Subcutaneous abdominal adipose tissue (tissue), 5 donors: ENCODE measurements around the gene ATRN.
"Not testable (repeated sequence)": the region's sequence is repeated elsewhere in the genome, so short reads cannot be mapped to it uniquely, and the experiment has no call there.

Experiments
- H3K27ac ChIP-seq: one replicate; pipeline ENCODE4 v1.7.0; 2013; ENCODE audit warnings: low read depth, mild to moderate bottlenecking, inconsistent platforms, low read length, moderate library complexity
- H3K27me3 ChIP-seq, 5 donors: one replicate each; pipeline ENCODE4 v1.7.0; 2013; ENCODE audit warnings: low read length in 5 of 5, inconsistent platforms in 1 of 5; ENCODE audit not compliant: control insufficient read depth in 5 of 5, insufficient read depth in 4 of 5
- H3K36me3 ChIP-seq, 5 donors: one replicate each; pipeline ENCODE4 v1.7.0; 2013; ENCODE audit warnings: low read length in 5 of 5; ENCODE audit not compliant: control insufficient read depth in 5 of 5, insufficient read depth in 5 of 5
- H3K4me1 ChIP-seq, 5 donors: one replicate each; pipeline ENCODE4 v1.7.0; 2013; ENCODE audit warnings: low read length in 5 of 5, mild to moderate bottlenecking in 3 of 5, moderate library complexity in 1 of 5; ENCODE audit not compliant: control insufficient read depth in 5 of 5, insufficient read depth in 5 of 5
- H3K4me3 ChIP-seq, 5 donors: one replicate each; pipeline ENCODE4 v1.7.0; 2013; ENCODE audit warnings: low read length in 5 of 5, low read depth in 1 of 5
- H3K9ac ChIP-seq, 5 donors: one replicate each; pipeline ENCODE4 v1.7.0; 2013; ENCODE audit warnings: low read length in 5 of 5, mild to moderate bottlenecking in 4 of 5, moderate library complexity in 3 of 5
- H3K9me3 ChIP-seq, 5 donors: one replicate each; pipeline ENCODE4 v1.7.0; 2013; ENCODE audit warnings: low read length in 5 of 5; ENCODE audit not compliant: control insufficient read depth in 5 of 5
- donor health status: healthy.
- donor health status: healthy.
- donor health status: healthy.
- donor health status: healthy.
- donor health status: healthy.

Gene ATRN

GRCh38 chr20:3470627-3471396 lies at the start of gene ATRN:
Gene ATRN (plus strand): TSS chr20:3471018. CDS start chr20:3471108, 90 bp downstream.
- Histone ChIP-seq H3K27me3 (no peaks in the 10 kb centered on the region), H3K4me3 (peak within 1 kb of the TSS; percentile 84 to 95 (median 91)), H3K4me1 (peaks cover 9 to 39% (median 35%) of the 10 kb centered on the region in 5 donors), H3K27ac (peak within 1 kb of the TSS; percentile 78), H3K36me3 (no peaks in the 10 kb centered on the region), H3K9me3 (no peaks in the 10 kb centered on the region), H3K9ac (peak within 1 kb of the TSS; percentile 84 to 97 (median 92))

- no peaks in the 10 kb centered on the region for H3K27me3 ChIP-seq
- H3K27ac ChIP-seq, result no peak overlapping the region
- no peak overlapping the region for H3K4me3 ChIP-seq
- H3K9ac ChIP-seq, result no peak overlapping the region
- no peaks in the 10 kb centered on the region for H3K36me3 ChIP-seq
- peaks cover 0 to 2% (median 0%) of the 10 kb centered on the region in 5 donors for H3K4me1 ChIP-seq
- no peaks in the 10 kb centered on the region for H3K9me3 ChIP-seq
These were observed 48.8 kb upstream of the ATRN start for GRCh38 chr20:3421985-3422384.

GRCh38 chr20:3423126-3423525 lies 47.7 kb upstream of the ATRN start:
- Histone ChIP-seq H3K4me1 (peaks cover 0 to 2% (median 0%) of the 10 kb centered on the region in 5 donors), H3K36me3 (no peaks in the 10 kb centered on the region), H3K9ac (no peak overlapping the region), H3K27me3 (no peaks in the 10 kb centered on the region), H3K27ac (no peak overlapping the region), H3K9me3 (no peaks in the 10 kb centered on the region), H3K4me3 (no peak overlapping the region)

- not testable (repeated sequence) for H3K9me3 ChIP-seq, H3K4me1 ChIP-seq, H3K36me3 ChIP-seq, H3K27me3 ChIP-seq, H3K9ac ChIP-seq, H3K27ac ChIP-seq, H3K4me3 ChIP-seq
These were observed 44.1 kb upstream of the ATRN start for GRCh38 chr20:3426766-3427165.

DNA sequence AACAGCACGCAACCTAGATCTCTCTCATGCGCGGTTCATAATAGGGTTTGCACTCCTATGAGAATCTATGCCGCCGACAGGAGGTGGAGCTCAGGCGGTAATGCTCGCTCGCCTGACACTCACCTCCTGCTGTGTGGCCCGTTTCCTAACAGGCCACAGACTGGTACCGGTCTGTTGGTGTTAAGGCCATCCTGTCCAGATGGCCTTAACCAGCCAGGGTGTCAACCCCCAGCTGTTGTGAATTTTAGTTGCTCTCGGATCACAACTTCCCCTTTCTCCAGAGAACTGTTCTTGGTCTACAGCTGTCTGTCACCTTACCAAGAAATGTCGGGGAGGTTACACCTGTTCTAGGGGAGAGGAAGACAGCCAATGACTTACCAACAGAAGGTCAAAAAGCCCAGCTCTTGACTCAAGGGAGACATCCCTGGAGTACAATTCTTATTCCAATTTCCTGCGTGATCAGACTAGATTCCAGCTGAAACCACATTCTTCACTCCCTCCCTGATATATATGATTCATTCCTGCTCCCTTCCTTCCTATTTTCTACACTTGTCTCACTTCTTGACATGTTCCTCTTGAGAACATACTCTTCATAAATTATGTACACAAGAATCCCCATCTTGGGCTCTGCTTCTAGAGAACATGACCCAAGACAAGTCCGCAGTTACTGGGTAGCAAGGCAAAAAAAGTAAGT lies 40.3 kb upstream of the ATRN start:
- no peaks in the 10 kb centered on the region for H3K9me3 ChIP-seq
- no peaks in the 10 kb centered on the region for H3K36me3 ChIP-seq
- H3K4me3 ChIP-seq, result no peak overlapping the region
- no peaks in the 10 kb centered on the region for H3K27me3 ChIP-seq
- no peak overlapping the region for H3K9ac ChIP-seq
- no peaks in the 10 kb centered on the region for H3K4me1 ChIP-seq
- H3K27ac ChIP-seq, result no peak overlapping the region

DNA sequence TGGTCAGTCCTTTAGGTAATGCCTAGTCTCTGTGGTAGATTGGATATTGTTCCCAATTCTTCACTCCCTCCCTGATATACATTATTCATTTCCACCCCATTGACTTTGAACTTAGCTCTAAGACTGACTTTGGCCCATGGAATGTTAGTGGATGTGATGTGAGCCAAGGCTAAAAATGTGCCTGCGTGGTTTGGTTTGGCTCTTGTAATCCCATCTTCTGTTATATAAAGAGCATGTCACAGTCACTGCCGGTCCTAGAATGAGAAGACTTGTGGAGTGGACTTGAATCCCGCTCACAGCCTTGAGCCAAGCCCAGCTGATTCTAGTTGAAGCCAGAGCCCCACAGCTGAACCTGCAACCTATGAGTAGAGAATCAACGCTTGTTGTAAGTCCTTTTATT lies 39.7 kb upstream of the ATRN start:
- no peaks in the 10 kb centered on the region for H3K27me3 ChIP-seq
- no peaks in the 10 kb centered on the region for H3K36me3 ChIP-seq
- H3K4me3 ChIP-seq, result no peak overlapping the region
- no peak overlapping the region for H3K27ac ChIP-seq
- no peaks in the 10 kb centered on the region for H3K4me1 ChIP-seq
- no peaks in the 10 kb centered on the region for H3K9me3 ChIP-seq
- H3K9ac ChIP-seq, result no peak overlapping the region

DNA sequence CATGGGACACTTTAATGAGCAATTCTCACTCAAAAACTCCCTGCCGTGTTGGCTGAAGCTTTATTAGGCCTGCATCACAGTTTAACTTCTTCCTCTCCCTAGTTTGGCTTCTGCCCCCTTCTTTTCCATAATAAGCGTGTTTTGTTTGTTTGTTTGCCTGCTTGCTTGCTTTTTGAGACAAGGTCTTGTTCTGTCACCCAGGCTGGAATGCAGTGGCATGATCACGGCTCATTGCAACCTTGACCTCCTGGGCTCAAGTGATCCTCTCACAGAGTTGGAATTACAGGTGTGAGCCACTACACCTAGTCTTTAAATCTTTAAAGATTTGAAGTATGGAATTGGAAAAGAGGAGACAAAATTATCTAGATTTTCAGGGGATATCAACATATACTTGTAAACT lies 38.0 kb upstream of the ATRN start:
- no peaks in the 10 kb centered on the region for H3K4me1 ChIP-seq
- no peaks in the 10 kb centered on the region for H3K9me3 ChIP-seq
- H3K27ac ChIP-seq, result no peak overlapping the region
- no peaks in the 10 kb centered on the region for H3K27me3 ChIP-seq
- no peak overlapping the region for H3K4me3 ChIP-seq
- H3K36me3 ChIP-seq, result no peaks in the 10 kb centered on the region
- H3K9ac ChIP-seq, result no peak overlapping the region

- no peak overlapping the region for H3K27ac ChIP-seq
- H3K4me1 ChIP-seq, result no peaks in the 10 kb centered on the region
- H3K9me3 ChIP-seq, result no peaks in the 10 kb centered on the region
- no peaks in the 10 kb centered on the region for H3K36me3 ChIP-seq
- H3K4me3 ChIP-seq, result no peak overlapping the region
- H3K27me3 ChIP-seq, result no peaks in the 10 kb centered on the region
- no peak overlapping the region for H3K9ac ChIP-seq
These were observed 37.1 kb upstream of the ATRN start for GRCh38 chr20:3433744-3434143.

DNA sequence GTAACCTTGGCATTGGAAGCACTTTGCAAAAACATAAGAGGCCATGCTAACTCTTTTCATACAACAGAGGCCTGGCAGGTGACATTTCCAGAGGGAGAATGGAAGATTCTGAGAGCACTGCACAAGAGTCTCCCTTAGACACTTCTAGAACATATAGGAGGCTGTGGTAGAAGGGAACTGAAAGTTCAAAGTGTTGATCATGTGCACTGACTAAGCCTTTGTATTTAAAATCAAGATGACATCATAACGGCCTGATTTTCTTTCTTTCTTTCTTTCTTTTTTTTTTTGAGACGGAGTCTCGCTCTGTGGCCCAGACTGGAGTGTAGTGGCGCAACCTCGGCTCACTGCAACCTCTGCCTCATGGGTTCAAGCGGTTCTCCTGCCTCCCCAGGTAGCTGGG lies 36.6 kb upstream of the ATRN start:
- H3K9ac ChIP-seq, result no peak overlapping the region
- H3K27ac ChIP-seq, result no peak overlapping the region
- H3K36me3 ChIP-seq, result no peaks in the 10 kb centered on the region
- no peaks in the 10 kb centered on the region for H3K4me1 ChIP-seq
- no peak overlapping the region for H3K4me3 ChIP-seq
- no peaks in the 10 kb centered on the region for H3K9me3 ChIP-seq
- H3K27me3 ChIP-seq, result no peaks in the 10 kb centered on the region

DNA sequence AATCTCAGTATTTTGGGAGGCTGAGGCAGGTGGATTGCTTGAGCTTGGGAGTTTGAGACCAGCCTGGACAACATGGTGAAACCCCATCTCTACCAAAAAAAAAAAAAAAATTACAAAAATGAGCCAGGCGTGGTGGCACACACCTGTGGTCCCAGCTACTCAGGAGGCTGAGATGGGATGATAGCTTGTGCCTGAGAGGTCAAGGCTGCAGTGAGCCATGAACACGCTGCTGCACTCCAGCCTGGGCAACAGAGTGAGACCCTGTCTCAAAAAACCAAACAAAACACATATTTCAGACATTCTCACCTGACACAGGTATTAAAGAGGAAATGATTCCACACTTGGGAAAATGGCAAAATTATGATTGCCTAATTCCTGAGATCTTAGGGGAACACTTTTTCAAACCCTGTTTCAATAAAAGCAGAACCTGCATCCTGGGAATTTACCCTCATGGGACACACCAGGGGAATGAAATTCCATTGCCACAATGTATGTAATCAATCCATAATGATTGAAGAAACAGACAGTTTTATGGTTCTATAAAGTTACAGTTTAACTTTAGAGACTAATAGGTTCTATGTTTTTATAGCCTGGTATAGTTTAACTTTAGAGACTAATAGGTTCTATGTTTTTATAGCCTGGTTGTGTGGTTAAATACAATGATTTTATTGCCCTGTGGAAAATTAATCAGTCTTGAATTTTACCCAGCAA lies 33.8 kb upstream of the ATRN start:
- Histone ChIP-seq H3K4me3 (no peak overlapping the region), H3K27me3 (no peaks in the 10 kb centered on the region), H3K27ac (no peak overlapping the region), H3K4me1 (no peaks in the 10 kb centered on the region), H3K36me3 (no peaks in the 10 kb centered on the region), H3K9me3 (no peaks in the 10 kb centered on the region), H3K9ac (no peak overlapping the region)
